Glutamatergic neuron (in vitro differentiated cells): ENCODE measurements around the gene RPS28. TPM values are rescaled to one million over a fixed set of nuclear protein-coding genes. Genes with fewer than 3 reads are reported as not detected.

Source experiments
- DNase-seq: peaks from one replicate; pipeline ENCODE4 v3.0.0; 2022
- H3K27ac Mint-ChIP-seq: one replicate; pipeline ENCODE4 v1.8.0; 2020; ENCODE audit warnings: mild to moderate bottlenecking, mixed read lengths, inconsistent platforms; ENCODE audit not compliant: unreplicated experiment
- H3K27me3 Mint-ChIP-seq: one replicate; pipeline ENCODE4 v1.8.0; 2020; ENCODE audit warnings: mild to moderate bottlenecking, moderate library complexity, mixed read lengths, inconsistent platforms; ENCODE audit not compliant: unreplicated experiment
- H3K36me3 Mint-ChIP-seq: one replicate; pipeline ENCODE4 v1.8.0; 2020; ENCODE audit warnings: mild to moderate bottlenecking, mixed read lengths, inconsistent platforms; ENCODE audit not compliant: unreplicated experiment
- H3K4me1 Mint-ChIP-seq: one replicate; pipeline ENCODE4 v1.8.0; 2020; ENCODE audit warnings: mild to moderate bottlenecking, low read depth, mixed read lengths, inconsistent platforms; ENCODE audit not compliant: unreplicated experiment
- H3K4me3 Mint-ChIP-seq: one replicate; pipeline ENCODE4 v1.8.0; 2020; ENCODE audit warnings: mild to moderate bottlenecking, mixed read lengths, inconsistent platforms; ENCODE audit not compliant: unreplicated experiment
- H3K9me3 Mint-ChIP-seq: one replicate; pipeline ENCODE4 v1.8.0; 2020; ENCODE audit warnings: mild to moderate bottlenecking, moderate library complexity, mixed read lengths, inconsistent platforms; ENCODE audit not compliant: unreplicated experiment
- CTCF ChIP-seq: fragments of 200-600 bp; sonication (generic); IDR thresholded peaks from one replicate; pipeline ENCODE4 v1.5.0; 2021; ENCODE audit not compliant: partially characterized antibody, unreplicated experiment
- total RNA-seq: library from RNA; stranded (reverse); fragmentation: NEBNext Ultra II Directional; extraction: Animal tissue kit (Norgen Biotek cat#: 25700); gene quantifications from one replicate; pipeline ENCODE4 v1.2.1, GENCODE V29; 2021; ENCODE audit not compliant: unreplicated experiment

Gene RPS28
- total RNA-seq, 1 donor from 2014 or later = 1,030 TPM

GRCh38 chr19:8331263-8331845, 10.1 kb downstream of the RPS28 start:
- Mint-ChIP-seq H3K27ac (no peak overlapping the region), H3K27me3 (peaks cover 12% of the 10 kb centered on the region), H3K36me3 (no peaks in the 10 kb centered on the region), H3K4me1 (peaks cover 2% of the 10 kb centered on the region), H3K9me3 (peaks cover 6% of the 10 kb centered on the region), H3K4me3 (no peak overlapping the region)
- no peak for TF ChIP-seq CTCF
- no peak for DNase-seq

GRCh38 chr19:8332976-8333766, 11.9 kb downstream of the RPS28 start:
- Mint-ChIP-seq H3K27ac (no peak overlapping the region), H3K9me3 (peaks cover 3% of the 10 kb centered on the region), H3K27me3 (peaks cover 10% of the 10 kb centered on the region), H3K4me1 (peaks cover 2% of the 10 kb centered on the region), H3K4me3 (peak overlapping the region; percentile 75), H3K36me3 (no peaks in the 10 kb centered on the region)
- no peak for TF ChIP-seq CTCF
- DNase-seq = no peak

- Mint-ChIP-seq H3K4me1 (peaks cover 2% of the 10 kb centered on the region), H3K4me3 (peak overlapping the region; percentile 85), H3K36me3 (no peaks in the 10 kb centered on the region), H3K27ac (no peak overlapping the region), H3K27me3 (peaks cover 7% of the 10 kb centered on the region), H3K9me3 (peaks cover 3% of the 10 kb centered on the region)
- peak; percentile 52 for DNase-seq
- TF ChIP-seq CTCF = no peak
Measured at GRCh38 chr19:8333767-8334457, 12.6 kb downstream of the RPS28 start.

- peaks cover 7% of the 10 kb centered on the region for H3K27me3 Mint-ChIP-seq
- DNase-seq = peak; percentile 86
- no peak overlapping the region for H3K27ac Mint-ChIP-seq
- H3K36me3 Mint-ChIP-seq = no peaks in the 10 kb centered on the region
- peaks cover 3% of the 10 kb centered on the region for H3K9me3 Mint-ChIP-seq
- no peak for TF ChIP-seq CTCF
- H3K4me1 Mint-ChIP-seq = peaks cover 2% of the 10 kb centered on the region
- peak overlapping the region; percentile 85 for H3K4me3 Mint-ChIP-seq
Measured at GRCh38 chr19:8334458-8335342, 13.4 kb downstream of the RPS28 start.
